SU-DHL-6 (cell line): Measurements from ENCODE around the gene PTPRE.

ENCODE experiments used
- CTCF ChIP-seq: fragments of 200-600 bp; sonication (generic); IDR thresholded peaks from one replicate; pipeline ENCODE4 v1.5.1; 2017; ENCODE audit warnings: antibody characterized with exemption, mild to moderate bottlenecking, low read length, moderate library complexity; ENCODE audit not compliant: insufficient read depth, poor library complexity, severe bottlenecking
- EZH2phosphoT487 ChIP-seq: fragments of 200-600 bp; sonication (generic), shearing (Covaris generic); conservative IDR thresholded peaks from 2 replicates; pipeline ENCODE4 v1.6.1; 2018; ENCODE audit warnings: mild to moderate bottlenecking, antibody characterized with exemption, low read length, moderate library complexity, mixed read lengths

- TF ChIP-seq CTCF (no peak), EZH2phosphoT487 (no peak)
Observed at GRCh38 chr10:128054163-128054970, 147.5 kb downstream of the PTPRE start.
